Mesendoderm (in vitro differentiated cells): ENCODE measurements around the gene NAV2.
A peak's percentile ranks its signal among the peaks of the same experiment; 100 is the strongest.

ENCODE experiments used
- DNase-seq: peaks from one replicate; pipeline ENCODE4 v3.0.0; 2013
- H2AK5ac ChIP-seq: 2 replicates; pipeline ENCODE4 v1.6.1; 2013; ENCODE audit warnings: low read length, inconsistent platforms
- H2BK120ac ChIP-seq: 2 replicates; pipeline ENCODE4 v1.6.1; 2013; ENCODE audit warnings: low read depth, mild to moderate bottlenecking, low read length, moderate library complexity, mixed read lengths
- H2BK15ac ChIP-seq: replicated peaks from 2 replicates; pipeline ENCODE4 v1.6.1; 2013; ENCODE audit warnings: low read depth, mild to moderate bottlenecking, moderate library complexity
- H2BK5ac ChIP-seq: 2 replicates; pipeline ENCODE4 v1.6.1; 2013; ENCODE audit warnings: low read length, inconsistent platforms
- H3K18ac ChIP-seq: 2 replicates; pipeline ENCODE4 v1.6.1; 2013; ENCODE audit warnings: mild to moderate bottlenecking, low read length, mixed read lengths
- H3K23ac ChIP-seq: one replicate; pipeline ENCODE4 v1.6.1; 2013; ENCODE audit warnings: low read length
- H3K27ac ChIP-seq: 2 replicates; pipeline ENCODE4 v1.5.1; 2013; ENCODE audit warnings: low read depth, mild to moderate bottlenecking, inconsistent platforms, low read length, moderate library complexity
- H3K27me3 ChIP-seq: 2 replicates; pipeline ENCODE4 v1.6.1; 2013; ENCODE audit warnings: low read length, control low read depth, mild to moderate bottlenecking, inconsistent platforms; ENCODE audit not compliant: insufficient read depth, poor library complexity
- H3K36me3 ChIP-seq: 2 replicates; pipeline ENCODE4 v1.6.1; 2013; ENCODE audit warnings: low read length, inconsistent platforms; ENCODE audit not compliant: control insufficient read depth, insufficient read depth
- H3K4ac ChIP-seq: one replicate; pipeline ENCODE4 v1.6.1; 2013; ENCODE audit warnings: low read depth, mild to moderate bottlenecking, low read length, moderate library complexity
- H3K4me1 ChIP-seq: 2 replicates; pipeline ENCODE4 v1.6.1; 2013; ENCODE audit warnings: low read depth, low read length, inconsistent platforms; ENCODE audit not compliant: control insufficient read depth
- H3K4me2 ChIP-seq: 2 replicates; pipeline ENCODE4 v1.6.1; 2013; ENCODE audit warnings: low read length
- H3K4me3 ChIP-seq: 2 replicates; pipeline ENCODE4 v1.5.1; 2013; ENCODE audit warnings: mild to moderate bottlenecking, low read length
- H3K56ac ChIP-seq: one replicate; pipeline ENCODE4 v1.6.1; 2013; ENCODE audit warnings: low read length
- H3K79me1 ChIP-seq: 2 replicates; pipeline ENCODE4 v1.6.1; 2013; ENCODE audit warnings: low read length, inconsistent platforms
- H3K79me2 ChIP-seq: 2 replicates; pipeline ENCODE4 v1.6.1; 2013; ENCODE audit warnings: mild to moderate bottlenecking, low read length; ENCODE audit not compliant: control insufficient read depth, insufficient read depth
- H3K9ac ChIP-seq: 2 replicates; pipeline ENCODE4 v1.6.1; 2013; ENCODE audit warnings: low read length, inconsistent platforms
- H4K5ac ChIP-seq: one replicate; pipeline ENCODE4 v1.6.1; 2013; ENCODE audit warnings: low read length
- H4K8ac ChIP-seq: one replicate; pipeline ENCODE4 v1.6.1; 2013; ENCODE audit warnings: low read depth, mild to moderate bottlenecking, control low read depth, low read length, moderate library complexity
- WGBS: extraction: QIAGEN DNeasy Blood & Tissue Kit; methylation state at CpG from one replicate; pipeline ENCODE4 v1.1.7; 2013; ENCODE audit warnings: low lambda C conversion rate, missing lambda C conversion rate; ENCODE audit not compliant: insufficient coverage; ENCODE audit errors: extremely low coverage; 5-methylcytosine and 5-hydroxymethylcytosine counted together

NAV2 gene

GRCh38 chr11:19994672-19995071 is 282.0 kb downstream of the NAV2 start:
- Histone ChIP-seq H2BK5ac (no peak overlapping the region), H3K27ac (no peak overlapping the region), H3K79me2 (no peaks in the 10 kb centered on the region), H2BK15ac (no peak overlapping the region), H3K56ac (no peak overlapping the region), H3K4me3 (no peak overlapping the region), H3K4me2 (no peak overlapping the region), H4K8ac (no peak overlapping the region), H3K18ac (no peak overlapping the region), H3K4ac (no peak overlapping the region), H3K27me3 (no peaks in the 10 kb centered on the region), H4K5ac (no peak overlapping the region), H3K4me1 (peaks cover under 1% of the 10 kb centered on the region), H3K36me3 (no peaks in the 10 kb centered on the region), H3K9ac (no peak overlapping the region), H3K23ac (no peak overlapping the region), H3K79me1 (no peaks in the 10 kb centered on the region), H2BK120ac (no peak overlapping the region), H2AK5ac (no peak overlapping the region)
- no CpG with 5 or more reads among the region's 3 CpGs for WGBS
- no peak for DNase-seq

GRCh38 chr11:19995145-19995544 is 282.5 kb downstream of the NAV2 start:
- H3K4ac ChIP-seq = no peak overlapping the region
- H3K23ac ChIP-seq = no peak overlapping the region
- no peak for DNase-seq
- no peak overlapping the region for H3K18ac ChIP-seq
- peaks cover 5% of the 10 kb centered on the region for H3K4me1 ChIP-seq
- H3K27ac ChIP-seq = no peak overlapping the region
- no peak overlapping the region for H2BK5ac ChIP-seq
- no peak overlapping the region for H2BK15ac ChIP-seq
- WGBS = no CpG with 5 or more reads among the region's 4 CpGs
- no peaks in the 10 kb centered on the region for H3K79me1 ChIP-seq
- H4K5ac ChIP-seq = no peak overlapping the region
- no peak overlapping the region for H3K56ac ChIP-seq
- H2AK5ac ChIP-seq = no peak overlapping the region
- no peaks in the 10 kb centered on the region for H3K27me3 ChIP-seq
- H3K9ac ChIP-seq = no peak overlapping the region
- H3K4me2 ChIP-seq = no peak overlapping the region
- H2BK120ac ChIP-seq = no peak overlapping the region
- no peaks in the 10 kb centered on the region for H3K36me3 ChIP-seq
- H3K4me3 ChIP-seq = no peak overlapping the region
- no peaks in the 10 kb centered on the region for H3K79me2 ChIP-seq
- H4K8ac ChIP-seq = no peak overlapping the region

- no peaks in the 10 kb centered on the region for H3K27me3 ChIP-seq
- H2BK5ac ChIP-seq = no peak overlapping the region
- H3K18ac ChIP-seq = no peak overlapping the region
- no peak overlapping the region for H2BK120ac ChIP-seq
- DNase-seq = no peak
- H3K4ac ChIP-seq = no peak overlapping the region
- no CpG with 5 or more reads among the region's 5 CpGs for WGBS
- H3K27ac ChIP-seq = no peak overlapping the region
- H3K4me3 ChIP-seq = no peak overlapping the region
- no peak overlapping the region for H3K56ac ChIP-seq
- H3K23ac ChIP-seq = no peak overlapping the region
- no peak overlapping the region for H2AK5ac ChIP-seq
- peaks cover 13% of the 10 kb centered on the region for H3K4me1 ChIP-seq
- H3K36me3 ChIP-seq = no peaks in the 10 kb centered on the region
- H2BK15ac ChIP-seq = no peak overlapping the region
- no peak overlapping the region for H4K5ac ChIP-seq
- H3K9ac ChIP-seq = no peak overlapping the region
- no peaks in the 10 kb centered on the region for H3K79me2 ChIP-seq
- H3K79me1 ChIP-seq = no peaks in the 10 kb centered on the region
- H4K8ac ChIP-seq = no peak overlapping the region
- H3K4me2 ChIP-seq = no peak overlapping the region
Observed at GRCh38 chr11:19996571-19996970, 283.9 kb downstream of the NAV2 start.

- Histone ChIP-seq H3K27ac (peak overlapping the region; percentile 28), H4K8ac (no peak overlapping the region), H4K5ac (no peak overlapping the region), H2AK5ac (no peak overlapping the region), H3K4ac (peak overlapping the region; percentile 25), H3K27me3 (no peaks in the 10 kb centered on the region), H3K56ac (peak overlapping the region; percentile 49), H3K9ac (no peak overlapping the region), H3K79me1 (no peaks in the 10 kb centered on the region), H2BK5ac (no peak overlapping the region), H3K23ac (no peak overlapping the region), H3K4me3 (no peak overlapping the region), H2BK15ac (no peak overlapping the region), H2BK120ac (no peak overlapping the region), H3K36me3 (no peaks in the 10 kb centered on the region), H3K4me1 (peaks cover 17% of the 10 kb centered on the region), H3K18ac (peak overlapping the region; percentile 24), H3K4me2 (no peak overlapping the region), H3K79me2 (no peaks in the 10 kb centered on the region)
- DNase-seq = peak; percentile 62
- no CpG with 5 or more reads among the region's 3 CpGs for WGBS
Observed at GRCh38 chr11:20000022-20000350, 287.3 kb downstream of the NAV2 start.

GRCh38 chr11:20000351-20001134 is 287.9 kb downstream of the NAV2 start:
- Histone ChIP-seq H3K79me2 (no peaks in the 10 kb centered on the region), H3K36me3 (no peaks in the 10 kb centered on the region), H2BK15ac (no peak overlapping the region), H4K8ac (no peak overlapping the region), H2BK120ac (peak overlapping the region; percentile 24), H3K4me3 (no peak overlapping the region), H3K4ac (peak overlapping the region; percentile 43), H3K4me2 (no peak overlapping the region), H3K18ac (peak overlapping the region; percentile 10), H2AK5ac (peak overlapping the region; percentile 5), H4K5ac (no peak overlapping the region), H2BK5ac (peak overlapping the region; percentile 12), H3K23ac (no peak overlapping the region), H3K9ac (peak overlapping the region; percentile 18), H3K27ac (peak overlapping the region; percentile 28), H3K56ac (peak overlapping the region; percentile 66), H3K79me1 (no peaks in the 10 kb centered on the region), H3K4me1 (peaks cover 17% of the 10 kb centered on the region), H3K27me3 (no peaks in the 10 kb centered on the region)
- no CpG with 5 or more reads among the region's 13 CpGs for WGBS
- peak; percentile 95 for DNase-seq
